Measurements from ENCODE around the gene ATP8B4.
"Not testable (repeated sequence)": the region's sequence is repeated elsewhere in the genome, so short reads cannot be mapped to it uniquely, and the experiment has no call there.

ATP8B4 gene

GRCh38 chr15:50137893-50138292 lies 18.9 kb upstream of the ATP8B4 start:
- DNase-seq = no peak

GRCh38 chr15:50137330-50137761 lies 18.3 kb upstream of the ATP8B4 start:
- peak; percentile 36 to 41 for DNase-seq

GRCh38 chr15:50135031-50135551 lies 16.1 kb upstream of the ATP8B4 start:
- DNase-seq = peak; percentile 41 to 53

- DNase-seq = no peak
Measured at GRCh38 chr15:50134524-50135024, 15.5 kb upstream of the ATP8B4 start.

- not testable (repeated sequence) for DNase-seq
Measured at GRCh38 chr15:50132251-50132984, 13.4 kb upstream of the ATP8B4 start.

- DNase-seq = no peak
Measured at GRCh38 chr15:50131617-50132016, 12.6 kb upstream of the ATP8B4 start.

- DNase-seq = no peak
Measured at GRCh38 chr15:50128266-50128665, 9.2 kb upstream of the ATP8B4 start.

- DNase-seq = no peak
Measured at GRCh38 chr15:50127255-50127777, 8.3 kb upstream of the ATP8B4 start.

- DNase-seq = no peak
Measured at GRCh38 chr15:50126072-50126471, 7.0 kb upstream of the ATP8B4 start.

- no peak for DNase-seq
Measured at GRCh38 chr15:50124631-50125030, 5.6 kb upstream of the ATP8B4 start.

GRCh38 chr15:50123861-50124557 lies 5.0 kb upstream of the ATP8B4 start:
- no peak for DNase-seq

GRCh38 chr15:50120729-50121128 lies 1.7 kb upstream of the ATP8B4 start:
- no peak for DNase-seq

GRCh38 chr15:50117431-50118027 lies 1.5 kb downstream of the ATP8B4 start:
- DNase-seq = no peak

GRCh38 chr15:50116477-50116876 lies 2.6 kb downstream of the ATP8B4 start:
- DNase-seq = no peak

- DNase-seq = no peak
Measured at GRCh38 chr15:50113992-50114780, 4.8 kb downstream of the ATP8B4 start.

GRCh38 chr15:50113187-50113505 lies 5.9 kb downstream of the ATP8B4 start:
- DNase-seq = no peak

GRCh38 chr15:50112488-50113186 lies 6.4 kb downstream of the ATP8B4 start:
- DNase-seq = no peak

- DNase-seq = no peak
Measured at GRCh38 chr15:50110285-50110684, 8.7 kb downstream of the ATP8B4 start.

GRCh38 chr15:50109076-50109987 lies 9.7 kb downstream of the ATP8B4 start:
- no peak for DNase-seq

GRCh38 chr15:50108461-50108860 lies 10.6 kb downstream of the ATP8B4 start:
- no peak for DNase-seq

Data from stimulated activated CD4-positive, alpha-beta T cell treated with anti-CD3 and anti-CD28 coated beads, Interleukin-2, amount 100 ng/mL, for 48 hours (primary cell).